Erythroblast (primary cell): ENCODE measurements around the gene ABCB9.

ENCODE experiments used
- GATA1 ChIP-seq: IDR thresholded peaks from 2 replicates; pipeline ENCODE4 v1.6.1; 2011; ENCODE audit warnings: low read depth, mild to moderate bottlenecking, control low read depth, low read length, moderate library complexity
- POLR2A ChIP-seq: IDR thresholded peaks from 2 replicates; pipeline ENCODE4 v1.6.1; 2011; ENCODE audit warnings: mild to moderate bottlenecking, low read length

GRCh38 chr12:122960193-122960569 is 6.1 kb downstream of the ABCB9 start:
- TF ChIP-seq POLR2A, result no peak
- no peak for TF ChIP-seq GATA1
